NCI-H1417 treated with DMSO at 0.1 percent for 48 hours (cell line): ENCODE data around the gene KCNJ9.
"Not testable (repeated sequence)": the region's sequence is repeated elsewhere in the genome, so short reads cannot be mapped to it uniquely, and the experiment has no call there.

Experiments used
- DNase-seq: peaks from one replicate; lab custom pipeline; 2025; lab: John Stamatoyannopoulos, UW

Gene KCNJ9

GRCh38 chr1:160103658-160104408 lies 22.5 kb downstream of the KCNJ9 start:
- no peak for DNase-seq

GRCh38 chr1:160104486-160104885 lies 23.1 kb downstream of the KCNJ9 start:
- no peak for DNase-seq

DNA sequence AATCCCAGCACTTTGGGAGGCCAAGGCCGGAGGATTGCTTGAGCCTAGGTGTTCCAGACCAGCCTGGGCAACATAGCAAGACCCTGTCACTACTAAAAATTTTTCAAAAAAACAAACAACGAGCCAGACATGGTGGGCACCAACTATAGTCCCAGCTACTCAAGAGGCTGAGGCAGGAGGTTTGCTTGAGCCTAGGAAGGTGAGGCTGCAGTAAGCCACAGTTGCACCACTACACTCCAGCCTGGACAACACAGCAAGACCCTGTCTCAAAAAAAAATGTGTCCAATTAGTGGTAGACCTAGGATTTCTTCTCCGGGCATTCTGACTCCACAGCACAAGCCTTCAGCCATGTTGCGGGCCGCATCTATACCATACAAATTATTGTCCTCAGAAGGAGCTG lies 23.8 kb downstream of the KCNJ9 start:
- no peak for DNase-seq

- no peak for DNase-seq
These were observed 26.2 kb downstream of the KCNJ9 start for GRCh38 chr1:160107512-160107911.

DNA sequence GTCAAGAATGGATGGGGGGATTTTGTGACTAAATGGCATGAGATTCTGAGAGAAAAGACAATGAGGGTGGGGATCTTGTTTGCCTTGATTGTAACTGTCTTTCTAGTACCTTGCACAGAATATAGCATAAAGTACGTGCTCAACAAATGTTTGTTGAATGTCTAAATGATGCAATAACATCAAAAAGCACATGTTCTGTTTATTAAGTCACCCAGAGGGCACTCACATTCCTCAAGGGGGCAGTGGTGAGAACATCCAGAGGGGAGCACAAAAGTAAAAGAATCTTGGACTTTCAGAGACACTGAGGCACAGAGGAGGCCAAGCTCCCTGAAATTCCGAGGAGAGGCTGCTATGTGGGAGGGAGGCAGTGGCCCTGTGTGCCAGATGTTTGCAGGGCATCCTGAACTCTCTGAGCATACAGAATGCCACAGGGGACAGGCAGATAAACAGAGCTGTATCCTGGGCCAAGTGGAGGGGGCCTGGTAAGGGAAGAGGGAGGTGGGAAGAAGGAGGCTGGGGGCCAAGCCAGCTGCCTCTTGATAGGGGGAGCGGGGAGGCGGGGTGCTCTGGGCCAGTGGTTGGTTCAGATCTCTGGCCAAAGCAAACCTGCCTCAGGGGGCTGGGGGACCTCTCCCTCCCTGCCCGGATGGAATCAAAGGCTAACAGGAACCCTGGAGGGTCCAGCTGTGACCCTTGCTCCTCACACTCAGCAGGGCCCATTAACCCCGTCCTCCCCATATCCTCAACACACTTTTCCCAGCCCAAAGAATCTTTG lies 27.7 kb downstream of the KCNJ9 start:
- DNase-seq: no peak

DNA sequence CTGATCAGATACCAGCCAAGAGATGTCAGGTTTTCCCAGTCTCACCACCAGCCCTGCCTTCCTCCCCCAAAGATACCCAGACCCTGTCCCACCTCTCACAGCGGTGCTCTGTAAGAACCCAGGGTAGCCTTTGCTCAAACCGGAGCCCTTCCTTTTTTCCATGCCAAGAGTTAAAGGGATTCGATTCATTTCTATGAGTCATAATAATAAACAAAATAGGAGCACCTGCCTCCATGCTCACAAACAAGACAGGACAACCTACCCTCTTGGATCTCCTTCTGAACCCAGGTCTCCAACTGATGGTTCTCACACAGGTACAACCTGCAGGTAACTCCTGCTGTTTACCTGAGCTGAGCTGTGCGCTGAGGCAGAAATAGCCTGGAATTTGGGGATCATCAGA lies 28.3 kb downstream of the KCNJ9 start:
- no peak for DNase-seq

GRCh38 chr1:160111462-160111861 lies 30.1 kb downstream of the KCNJ9 start:
- not testable (repeated sequence) for DNase-seq

GRCh38 chr1:160112357-160112756 lies 31.0 kb downstream of the KCNJ9 start:
- DNase-seq: no peak

DNA sequence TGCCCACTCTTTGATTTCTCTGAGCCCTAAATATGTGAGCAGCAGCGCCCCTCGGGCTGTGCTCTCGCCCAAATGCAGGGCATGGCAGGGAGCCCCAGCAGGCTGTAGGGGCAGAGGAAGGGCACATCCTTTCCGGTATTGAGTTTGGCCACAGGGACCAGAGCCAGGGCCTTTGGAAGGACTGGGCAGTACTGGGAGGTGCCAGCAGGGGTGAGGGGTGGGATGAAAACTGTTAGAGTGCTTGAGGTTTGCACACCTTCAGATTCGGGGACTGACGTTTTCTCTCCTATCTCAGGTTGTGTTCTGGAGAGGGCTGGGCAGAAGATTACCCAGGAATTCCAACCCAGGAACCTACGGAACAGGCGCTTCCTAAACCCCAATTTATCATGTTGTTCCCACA lies 32.1 kb downstream of the KCNJ9 start:
- DNase-seq: no peak

- DNase-seq: no peak
These were observed 32.7 kb downstream of the KCNJ9 start for GRCh38 chr1:160114085-160114484.

GRCh38 chr1:160115545-160116282 lies 34.4 kb downstream of the KCNJ9 start, which contains the start of gene ATP1A2:
ATP1A2 (plus strand) TSS chr1:160115759; CDS start chr1:160115862, 103 bp downstream.
- no peak for DNase-seq

DNA sequence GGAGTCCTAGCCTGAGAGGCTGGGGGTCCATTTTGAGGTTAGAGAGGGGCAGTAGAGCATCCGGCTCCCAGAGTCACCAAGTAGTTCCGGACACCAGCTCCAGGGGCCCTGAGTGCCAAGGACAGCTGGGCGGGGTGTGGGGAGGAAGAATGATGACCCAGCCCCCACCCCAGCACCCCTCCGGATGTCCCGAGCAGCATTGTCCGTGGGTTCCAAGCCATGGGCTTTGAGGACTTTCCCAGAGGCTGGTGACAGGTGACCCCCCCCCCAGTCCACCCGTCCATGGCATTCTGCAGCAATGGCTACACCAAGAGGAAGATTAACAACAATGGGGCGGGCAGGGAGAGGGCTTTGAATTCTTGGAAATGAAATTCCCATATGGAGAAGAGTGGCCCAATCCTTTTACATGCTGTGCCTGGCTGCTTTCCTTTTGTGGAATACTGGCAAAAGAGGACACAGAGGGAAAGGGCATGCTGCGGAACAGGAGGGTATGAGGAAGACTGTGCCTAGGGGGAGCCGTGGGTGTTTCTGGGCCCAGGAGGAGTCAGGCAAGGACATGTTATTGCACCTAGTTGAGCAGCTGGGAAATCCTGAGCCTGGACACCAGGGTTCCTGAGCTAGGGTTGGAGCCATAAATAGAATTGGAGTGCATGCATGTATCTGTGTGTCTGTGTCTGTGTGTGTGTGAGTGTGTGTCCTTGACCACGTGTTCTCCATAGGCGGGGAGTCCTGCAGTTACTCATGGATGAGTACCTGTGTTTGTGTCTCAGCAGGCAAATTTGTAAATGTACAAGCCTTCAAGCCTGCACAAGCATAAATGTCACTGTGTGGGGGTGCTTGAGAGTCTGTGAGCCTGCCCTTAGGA lies 35.2 kb downstream of the KCNJ9 start:
- DNase-seq: no peak

- DNase-seq: no peak
These were observed 36.0 kb downstream of the KCNJ9 start for GRCh38 chr1:160117300-160117699.

GRCh38 chr1:160117709-160118183 lies 36.4 kb downstream of the KCNJ9 start:
- DNase-seq: no peak

DNA sequence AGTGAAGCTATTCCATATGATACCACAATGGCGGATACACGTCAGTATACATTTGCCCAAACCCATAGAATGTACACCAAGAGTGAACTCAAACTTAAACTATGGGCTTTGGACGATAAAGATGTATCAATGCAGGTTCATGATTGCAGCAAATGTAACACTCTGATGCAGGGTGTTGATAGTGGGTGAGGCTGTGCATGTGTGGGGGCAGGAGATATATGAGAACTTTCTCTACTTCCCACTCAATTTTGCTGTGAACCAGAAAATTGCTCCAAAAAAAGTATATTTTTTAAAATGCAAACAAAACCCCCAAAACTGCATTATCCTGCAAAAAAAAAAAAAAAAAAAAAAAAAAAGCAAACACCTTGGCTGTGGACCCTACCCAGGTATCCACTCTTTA lies 37.6 kb downstream of the KCNJ9 start:
- DNase-seq: no peak

DNA sequence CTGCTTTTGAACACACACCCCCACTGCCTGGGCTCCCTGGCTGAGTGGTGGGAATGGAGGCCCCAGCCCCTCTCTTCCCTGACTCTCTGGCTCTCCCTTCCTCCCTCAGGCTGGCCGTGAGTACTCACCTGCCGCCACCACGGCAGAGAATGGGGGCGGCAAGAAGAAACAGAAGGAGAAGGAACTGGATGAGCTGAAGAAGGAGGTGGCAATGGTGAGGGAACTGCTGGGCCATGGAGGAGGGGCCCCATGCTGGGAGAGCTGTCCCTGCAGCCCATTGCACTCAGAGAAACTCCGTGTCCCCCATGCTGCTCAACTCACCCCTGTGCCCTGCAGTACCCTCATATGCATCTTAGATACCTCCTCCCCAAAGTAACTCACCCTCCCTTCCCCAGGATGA lies 39.5 kb downstream of the KCNJ9 start:
- no peak for DNase-seq

DNA sequence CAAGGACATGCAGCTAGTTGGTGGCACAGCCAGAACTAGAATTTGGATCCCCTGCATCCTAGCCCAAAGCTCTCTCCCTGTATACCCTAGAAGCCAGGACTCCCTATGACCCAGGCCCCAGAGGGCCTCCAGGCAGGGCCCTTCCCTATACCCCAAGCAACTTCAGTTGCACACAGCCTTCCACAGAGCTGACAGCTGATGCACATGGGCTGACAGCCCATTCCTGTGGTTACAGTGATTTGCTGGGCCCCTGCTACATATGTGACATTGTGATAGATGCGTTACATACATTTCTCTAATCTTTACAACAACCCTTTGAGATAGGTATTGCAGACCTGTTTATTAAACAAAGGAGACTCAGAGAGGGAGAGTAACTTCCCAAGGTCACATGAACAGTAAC lies 40.0 kb downstream of the KCNJ9 start:
- DNase-seq: no peak

- DNase-seq: no peak
These were observed 41.7 kb downstream of the KCNJ9 start for GRCh38 chr1:160122978-160123495.

DNA sequence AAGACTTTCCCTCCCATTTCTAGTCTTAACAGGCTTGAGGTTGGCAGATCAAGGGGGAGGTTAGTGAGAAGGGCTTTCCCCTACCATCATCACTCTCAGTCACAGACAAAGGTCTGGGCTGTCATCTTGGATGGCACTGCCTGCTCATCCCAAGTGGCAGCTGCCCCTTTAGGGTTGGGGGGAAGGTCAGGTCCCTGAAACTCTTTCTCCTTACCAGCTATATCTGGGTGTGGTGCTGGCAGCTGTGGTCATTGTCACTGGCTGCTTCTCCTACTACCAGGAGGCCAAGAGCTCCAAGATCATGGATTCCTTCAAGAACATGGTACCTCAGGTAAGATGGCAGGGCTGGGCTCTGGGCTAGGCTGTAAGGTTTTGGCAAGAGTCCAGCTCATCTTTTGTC lies 42.4 kb downstream of the KCNJ9 start:
- no peak for DNase-seq

GRCh38 chr1:160124705-160125478 lies 43.6 kb downstream of the KCNJ9 start:
- no peak for DNase-seq

GRCh38 chr1:160125746-160126145 lies 44.4 kb downstream of the KCNJ9 start:
- no peak for DNase-seq
